Chondrocyte (in vitro differentiated cells): Measurements from ENCODE around the gene MYLK. TPM values are rescaled to one million over a fixed set of nuclear protein-coding genes. Genes with fewer than 3 reads are reported as not detected.

ENCODE experiments used
- DNase-seq: peaks from one replicate; pipeline ENCODE4 v3.0.0; 2021; ENCODE audit warnings: mixed read lengths, low spot score
- H3K27ac Mint-ChIP-seq: one replicate; pipeline ENCODE4 v1.8.0; 2021; ENCODE audit warnings: mild to moderate bottlenecking, moderate library complexity, mixed read lengths; ENCODE audit not compliant: unreplicated experiment
- H3K27me3 Mint-ChIP-seq: 2 replicates; pipeline ENCODE4 v1.8.0; 2021; ENCODE audit warnings: low read depth, mixed read lengths
- H3K36me3 Mint-ChIP-seq: 2 replicates; pipeline ENCODE4 v1.8.0; 2021; ENCODE audit warnings: low read depth, mixed read lengths
- H3K4me1 Mint-ChIP-seq: 2 replicates; pipeline ENCODE4 v1.8.0; 2021; ENCODE audit warnings: low read depth, mild to moderate bottlenecking, mixed read lengths
- H3K4me3 Mint-ChIP-seq: one replicate; pipeline ENCODE4 v1.8.0; 2021; ENCODE audit warnings: mild to moderate bottlenecking, moderate library complexity, mixed read lengths; ENCODE audit not compliant: unreplicated experiment
- H3K9me3 Mint-ChIP-seq: 2 replicates; pipeline ENCODE4 v1.8.0; 2021; ENCODE audit warnings: low read depth, mixed read lengths
- total RNA-seq: library from RNA; stranded (reverse); gene quantifications from 3 replicates; pipeline ENCODE4 v1.2.1, GENCODE V29; 2021
- TF ChIP-seq, protein P1 (sequence below): fragments of 200-600 bp; sonication (generic); IDR thresholded peaks from 2 replicates; pipeline ENCODE4 v1.5.0; 2021; ENCODE audit warnings: antibody characterized with exemption, mild to moderate bottlenecking, moderate library complexity

The MYLK gene
- total RNA-seq, 1 donor from 2014 or later, result 405 TPM

DNA sequence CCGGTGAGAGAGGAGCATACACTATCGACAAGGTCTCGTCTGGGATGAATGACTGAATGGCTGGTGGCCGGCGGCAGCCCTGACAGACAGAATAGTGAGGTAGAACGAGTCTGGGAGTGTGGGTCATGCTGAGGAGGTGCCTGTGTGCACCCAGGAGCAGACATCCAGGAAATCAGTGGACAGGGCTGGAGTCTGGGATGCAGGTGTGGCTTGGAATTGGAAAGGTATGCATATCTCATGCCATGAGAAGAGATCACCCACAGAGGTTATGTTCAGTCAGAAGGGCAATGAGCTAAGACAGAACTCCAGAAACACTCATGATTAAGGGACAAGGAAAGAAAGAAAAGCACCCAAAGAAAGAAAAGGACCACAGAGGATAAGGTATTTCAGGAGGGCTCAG, 320.1 kb downstream of the MYLK start:
- H3K4me3 Mint-ChIP-seq, result no peak overlapping the region
- H3K27ac Mint-ChIP-seq, result no peak overlapping the region
- no peaks in the 10 kb centered on the region for H3K27me3 Mint-ChIP-seq
- H3K9me3 Mint-ChIP-seq, result no peaks in the 10 kb centered on the region
- H3K4me1 Mint-ChIP-seq, result peaks cover 10% of the 10 kb centered on the region
- peaks cover 17% of the 10 kb centered on the region for H3K36me3 Mint-ChIP-seq
- no peak for DNase-seq
- TF ChIP-seq, protein P1, sequence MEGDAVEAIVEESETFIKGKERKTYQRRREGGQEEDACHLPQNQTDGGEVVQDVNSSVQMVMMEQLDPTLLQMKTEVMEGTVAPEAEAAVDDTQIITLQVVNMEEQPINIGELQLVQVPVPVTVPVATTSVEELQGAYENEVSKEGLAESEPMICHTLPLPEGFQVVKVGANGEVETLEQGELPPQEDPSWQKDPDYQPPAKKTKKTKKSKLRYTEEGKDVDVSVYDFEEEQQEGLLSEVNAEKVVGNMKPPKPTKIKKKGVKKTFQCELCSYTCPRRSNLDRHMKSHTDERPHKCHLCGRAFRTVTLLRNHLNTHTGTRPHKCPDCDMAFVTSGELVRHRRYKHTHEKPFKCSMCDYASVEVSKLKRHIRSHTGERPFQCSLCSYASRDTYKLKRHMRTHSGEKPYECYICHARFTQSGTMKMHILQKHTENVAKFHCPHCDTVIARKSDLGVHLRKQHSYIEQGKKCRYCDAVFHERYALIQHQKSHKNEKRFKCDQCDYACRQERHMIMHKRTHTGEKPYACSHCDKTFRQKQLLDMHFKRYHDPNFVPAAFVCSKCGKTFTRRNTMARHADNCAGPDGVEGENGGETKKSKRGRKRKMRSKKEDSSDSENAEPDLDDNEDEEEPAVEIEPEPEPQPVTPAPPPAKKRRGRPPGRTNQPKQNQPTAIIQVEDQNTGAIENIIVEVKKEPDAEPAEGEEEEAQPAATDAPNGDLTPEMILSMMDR, result no peak

DNA sequence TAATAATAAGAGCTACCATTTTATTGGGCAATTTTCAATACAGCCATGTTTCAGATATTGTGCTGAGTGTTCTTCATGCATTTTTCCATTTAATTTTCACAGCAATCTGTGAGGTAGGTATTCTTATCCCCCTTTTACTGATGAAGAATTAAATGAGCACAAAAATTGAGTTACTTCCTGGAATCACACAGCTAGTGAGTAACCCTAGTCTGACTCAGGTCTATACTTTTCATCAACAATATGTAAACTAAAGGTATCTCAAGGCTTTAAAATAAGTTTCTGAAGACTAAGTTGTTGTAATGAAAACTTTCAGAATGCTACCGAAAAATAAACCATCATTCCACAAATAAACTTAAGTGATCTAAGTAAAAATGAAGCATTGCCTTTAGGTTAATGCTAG, 321.6 kb downstream of the MYLK start:
- no peak for DNase-seq
- Mint-ChIP-seq H3K9me3 (no peaks in the 10 kb centered on the region), H3K4me1 (peaks cover 9% of the 10 kb centered on the region), H3K4me3 (no peak overlapping the region), H3K36me3 (peaks cover 13% of the 10 kb centered on the region), H3K27ac (no peak overlapping the region), H3K27me3 (no peaks in the 10 kb centered on the region)
- TF ChIP-seq, protein P1, result no peak

DNA sequence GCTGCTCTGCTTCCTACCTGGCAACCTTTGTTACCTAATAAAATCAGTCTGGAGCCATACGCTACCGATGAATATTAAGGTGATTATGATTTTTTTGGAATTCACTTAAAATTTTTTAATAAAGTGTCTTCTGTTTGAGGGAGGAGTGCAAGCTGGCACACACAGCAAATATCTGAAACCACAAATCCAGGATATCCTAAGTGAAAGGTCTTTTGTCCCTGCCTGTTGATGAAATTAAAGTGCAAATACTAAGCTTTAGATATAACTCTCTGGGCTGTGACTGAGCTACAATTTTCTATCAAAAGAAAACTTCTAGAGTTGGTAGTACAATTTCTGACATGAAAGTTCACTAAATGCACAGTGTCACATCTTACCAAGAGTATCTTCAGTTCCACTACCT, 322.9 kb downstream of the MYLK start:
- H3K4me3 Mint-ChIP-seq, result no peak overlapping the region
- peaks cover 9% of the 10 kb centered on the region for H3K4me1 Mint-ChIP-seq
- H3K9me3 Mint-ChIP-seq, result no peaks in the 10 kb centered on the region
- peaks cover 14% of the 10 kb centered on the region for H3K36me3 Mint-ChIP-seq
- no peak for DNase-seq
- no peaks in the 10 kb centered on the region for H3K27me3 Mint-ChIP-seq
- H3K27ac Mint-ChIP-seq, result no peak overlapping the region
- TF ChIP-seq, protein P1, result no peak

Other genes starting within 250 kb of the MYLK start
- 23.9 to 34.5 TPM (median 25.4 TPM) in 3 replicates for gene CCDC14, start 76.9 kb upstream of the MYLK start, total RNA-seq
- not detected in 3 replicates for gene ROPN1, start 107.8 kb upstream of the MYLK start, total RNA-seq
- 27.1 to 38.4 TPM (median 31.9 TPM) in 3 replicates for gene KALRN, start 149.0 kb upstream of the MYLK start, total RNA-seq